ENCODE data around the gene CAMKV. TPM values are rescaled to one million over a fixed set of nuclear protein-coding genes. Genes with fewer than 3 reads are reported as not detected.

CAMKV gene
- total RNA-seq, 3 donors from 2014 or later: not detected

- H3K36me3 ChIP-seq (ENCODE audit: low read depth): no peaks in the 10 kb centered on the region
- TF ChIP-seq CTCF (IDR thresholded peaks at IDR 0.05): no peak
- intact Hi-C loops (cut with DNase I, micrococcal nuclease): no loop called here
- no peak for DNase-seq
- ATAC-seq: no peak
- H3K4me1 ChIP-seq (ENCODE audit: low read depth): peaks cover 22% of the 10 kb centered on the region
- H3K9me3 ChIP-seq: no peaks in the 10 kb centered on the region
- no peak overlapping the region for H3K4me3 ChIP-seq
Measured at GRCh38 chr3:49868862-49869466, 742 bp downstream of the CAMKV start.

- TF ChIP-seq CTCF (IDR thresholded peaks at IDR 0.05): no peak
- DNase-seq (peak in 1 of 3 donors; percentile 25), ATAC-seq (no peak)
- Histone ChIP-seq H3K4me1 (ENCODE audit: low read depth) (peaks cover 13% of the 10 kb centered on the region), H3K4me3 (no peak overlapping the region), H3K9me3 (no peaks in the 10 kb centered on the region), H3K36me3 (ENCODE audit: low read depth) (no peaks in the 10 kb centered on the region)
- intact Hi-C loops (cut with DNase I, micrococcal nuclease): no loop called here
Measured at GRCh38 chr3:49867871-49868321, 1.8 kb downstream of the CAMKV start.

GRCh38 chr3:49867400-49867799, 2.3 kb downstream of the CAMKV start:
- intact Hi-C loops (cut with DNase I, micrococcal nuclease): no loop called here
- Histone ChIP-seq H3K4me3 (no peak overlapping the region), H3K36me3 (ENCODE audit: low read depth) (no peaks in the 10 kb centered on the region), H3K9me3 (no peaks in the 10 kb centered on the region), H3K4me1 (ENCODE audit: low read depth) (peaks cover 11% of the 10 kb centered on the region)
- DNase-seq (no peak), ATAC-seq (no peak)
- TF ChIP-seq CTCF (IDR thresholded peaks at IDR 0.05): no peak

- DNase-seq: no peak
- intact Hi-C loops (cut with DNase I, micrococcal nuclease): no loop called here
- H3K36me3 ChIP-seq (ENCODE audit: low read depth): no peaks in the 10 kb centered on the region
- H3K4me1 ChIP-seq (ENCODE audit: low read depth): peaks cover 11% of the 10 kb centered on the region
- TF ChIP-seq CTCF (IDR thresholded peaks at IDR 0.05): no peak
- ATAC-seq: no peak
- H3K9me3 ChIP-seq: no peaks in the 10 kb centered on the region
- no peak overlapping the region for H3K4me3 ChIP-seq
Measured at GRCh38 chr3:49865198-49865784, 4.4 kb downstream of the CAMKV start.

- no peak for TF ChIP-seq CTCF (IDR thresholded peaks at IDR 0.05)
- Histone ChIP-seq H3K36me3 (ENCODE audit: low read depth) (no peaks in the 10 kb centered on the region), H3K9me3 (no peaks in the 10 kb centered on the region), H3K4me3 (no peak overlapping the region), H3K4me1 (ENCODE audit: low read depth) (peaks cover 5% of the 10 kb centered on the region)
- DNase-seq: no peak
- intact Hi-C loops (cut with DNase I, micrococcal nuclease): no loop called here
- no peak for ATAC-seq
Measured at GRCh38 chr3:49864505-49864904, 5.2 kb downstream of the CAMKV start.

All from mucosa of descending colon (tissue), 3 donors.